Stimulated activated CD4-positive, alpha-beta T cell treated with anti-CD3 and anti-CD28 coated beads, Interleukin-12 subunit alpha, Interleukin-12 subunit beta, amount 100 ng/mL, for 24 hours (primary cell): Measurements from ENCODE around the gene FSTL5.
"Not testable (repeated sequence)": the region's sequence is repeated elsewhere in the genome, so short reads cannot be mapped to it uniquely, and the experiment has no call there.

Experiments
- DNase-seq, 2 experiments: peaks; one replicate each; pipeline ENCODE4 v3.0.0-alpha.2; 2020; ENCODE audit warnings: low read depth in 2 of 2

Gene FSTL5

GRCh38 chr4:162103908-162104307 is 59.9 kb downstream of the FSTL5 start:
- not testable (repeated sequence) for DNase-seq

DNA sequence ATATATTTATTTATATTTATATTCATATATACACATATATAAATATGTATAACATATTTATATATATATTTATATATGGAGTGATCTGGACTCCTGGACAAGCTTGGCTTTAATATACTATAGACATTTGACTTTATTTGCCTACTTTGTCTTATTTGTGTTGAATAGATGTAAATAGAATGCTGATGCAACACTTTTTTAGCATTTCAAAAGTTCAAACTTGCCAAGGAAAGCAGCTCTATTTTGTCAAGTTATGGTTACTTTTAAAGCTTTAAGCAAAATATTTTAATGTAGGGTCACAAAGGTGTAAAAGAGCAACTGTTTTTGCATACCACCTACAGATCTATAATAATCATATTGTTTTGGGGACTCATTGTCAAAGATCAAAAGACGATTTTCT is 61.1 kb downstream of the FSTL5 start:
- no peak for DNase-seq

DNA sequence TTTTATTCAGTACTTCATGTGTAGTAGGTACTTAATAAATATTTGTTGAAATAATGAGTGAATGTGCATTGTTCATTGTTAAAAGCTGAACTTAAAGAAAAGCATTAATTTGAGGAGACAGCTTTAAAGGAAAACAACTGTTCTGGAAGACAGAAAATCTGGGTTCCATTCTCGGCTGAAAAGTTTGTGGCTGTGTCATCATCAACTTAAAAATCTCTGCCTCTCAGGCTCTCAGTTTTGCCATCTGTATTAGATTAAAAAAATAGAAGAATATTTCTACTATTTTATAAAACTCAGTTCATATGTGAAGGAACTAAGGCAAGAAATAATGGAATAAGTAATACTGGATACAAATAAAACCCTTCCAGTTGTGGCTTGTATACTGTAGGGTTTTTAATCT is 62.5 kb downstream of the FSTL5 start:
- no peak for DNase-seq

- DNase-seq = no peak
Measured at GRCh38 chr4:162075726-162076125, 88.1 kb downstream of the FSTL5 start.

DNA sequence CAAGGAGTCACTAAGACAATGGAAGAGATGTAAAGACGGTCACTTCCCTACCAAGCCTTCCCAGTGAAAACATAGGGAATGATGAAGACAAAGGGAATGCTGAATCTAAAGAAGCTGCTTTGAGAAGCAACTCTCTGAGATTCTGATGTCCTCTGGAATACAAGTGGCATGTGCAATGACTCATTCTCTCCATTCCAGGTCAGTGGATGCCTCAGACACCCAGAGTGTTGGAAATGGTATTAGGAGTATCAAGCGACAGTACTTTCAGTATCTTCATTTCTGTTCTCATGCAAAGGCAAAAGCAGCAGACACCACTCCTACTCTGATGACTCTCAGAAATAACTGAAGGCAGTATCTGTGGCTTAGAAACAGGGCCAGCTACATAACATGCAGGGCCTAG is 102.6 kb downstream of the FSTL5 start:
- DNase-seq = no peak

GRCh38 chr4:162059656-162060055 is 104.1 kb downstream of the FSTL5 start:
- no peak for DNase-seq

DNA sequence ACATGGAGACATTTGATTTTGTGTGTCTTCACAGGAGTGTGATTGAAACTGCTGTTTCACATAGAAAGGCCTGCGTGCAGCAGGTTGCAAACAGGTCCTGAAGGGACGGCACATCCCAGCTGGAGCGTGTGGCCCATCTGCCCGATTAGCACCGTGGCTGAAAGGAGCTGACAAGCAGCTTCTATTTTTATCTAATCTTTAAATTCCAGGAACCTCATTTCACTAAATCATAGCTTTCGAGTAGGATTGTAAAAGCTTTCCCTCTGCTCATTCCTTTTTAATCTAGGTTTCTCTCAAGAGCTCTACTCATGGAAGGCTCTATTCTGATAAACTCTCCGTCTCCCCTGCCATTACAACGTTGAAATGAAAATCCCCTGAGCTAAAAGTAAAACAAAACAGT is 106.8 kb downstream of the FSTL5 start:
- no peak for DNase-seq

DNA sequence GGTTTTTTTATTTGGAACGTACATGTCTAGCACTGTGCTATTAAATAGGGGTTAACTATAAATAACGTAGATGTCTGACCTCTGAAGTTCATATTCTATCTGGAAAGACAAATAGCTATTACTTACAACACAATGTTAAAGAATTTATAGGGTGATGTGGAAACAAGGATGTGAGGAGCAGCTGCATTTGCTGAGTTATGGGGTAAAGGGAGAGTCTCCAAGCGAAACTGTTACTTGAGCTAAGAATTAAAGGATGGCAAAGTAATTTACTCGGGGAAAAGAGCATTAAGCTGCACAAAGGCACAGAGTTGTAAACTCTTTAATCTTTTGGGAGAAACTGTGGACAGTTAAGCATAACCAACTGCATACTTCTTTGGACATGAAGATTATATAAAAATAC is 117.7 kb downstream of the FSTL5 start:
- no peak for DNase-seq

DNA sequence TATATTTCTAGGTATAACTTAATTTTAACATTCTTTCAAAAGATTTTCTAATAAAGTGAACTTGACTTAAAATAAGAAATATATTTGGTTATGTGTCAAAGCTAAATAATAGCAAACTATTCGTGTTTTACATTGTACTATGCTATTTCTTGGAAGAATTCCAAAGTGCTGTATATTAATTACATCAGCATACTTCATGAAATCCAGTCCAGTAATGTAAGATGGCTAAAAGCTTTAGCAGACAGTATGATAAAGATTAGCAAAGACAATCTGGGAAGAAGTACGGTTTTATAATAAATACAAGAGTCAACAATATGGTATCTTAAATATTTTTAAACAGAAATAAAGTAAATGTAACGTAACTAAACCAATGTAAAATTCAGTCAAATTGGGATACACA is 125.7 kb downstream of the FSTL5 start:
- no peak for DNase-seq

DNA sequence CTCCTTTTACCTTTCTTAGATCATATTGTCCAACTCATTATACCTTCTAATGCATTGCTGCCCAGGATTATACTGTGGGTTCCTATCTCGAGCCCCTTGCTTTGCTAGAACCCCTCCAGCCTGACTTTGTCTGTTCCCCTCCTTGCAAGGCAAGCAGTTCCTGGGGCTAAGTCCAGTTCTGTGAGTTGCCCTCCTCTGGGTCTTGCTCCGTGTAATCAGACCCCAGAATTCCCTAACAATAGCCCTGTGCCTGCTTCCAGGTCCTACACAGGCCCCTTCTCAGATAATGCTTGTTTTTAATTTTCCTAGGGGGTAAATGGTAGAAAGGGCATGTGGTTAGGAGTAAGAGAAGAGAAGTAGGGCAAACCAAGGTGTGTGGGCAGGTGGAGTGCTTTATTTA is 145.9 kb downstream of the FSTL5 start:
- no peak for DNase-seq

- DNase-seq = no peak
Measured at GRCh38 chr4:162016991-162017390, 146.8 kb downstream of the FSTL5 start.

- no peak for DNase-seq
Measured at GRCh38 chr4:162016219-162016618, 147.6 kb downstream of the FSTL5 start.

DNA sequence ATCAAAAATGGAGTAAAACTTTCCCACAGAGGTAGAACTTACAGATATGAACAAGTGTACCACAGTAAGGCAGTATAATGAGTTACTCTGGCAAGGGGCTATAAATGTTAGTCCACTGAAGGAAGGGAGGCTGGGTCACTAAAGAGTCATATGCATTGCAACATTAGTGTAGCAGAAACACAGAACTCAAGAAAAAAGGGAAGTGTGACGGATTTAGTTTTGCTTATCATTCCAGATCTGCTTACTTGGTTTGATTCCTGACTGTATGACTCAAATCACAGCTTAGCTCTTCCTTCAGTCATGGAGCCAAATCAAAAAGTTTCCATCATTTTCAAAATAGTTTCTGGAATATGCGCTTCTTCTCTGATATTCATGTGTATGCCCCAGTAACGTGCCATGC is 148.7 kb downstream of the FSTL5 start:
- no peak for DNase-seq

- no peak for DNase-seq
Measured at GRCh38 chr4:162011089-162011488, 152.7 kb downstream of the FSTL5 start.

GRCh38 chr4:162010362-162010761 is 153.4 kb downstream of the FSTL5 start:
- no peak for DNase-seq

DNA sequence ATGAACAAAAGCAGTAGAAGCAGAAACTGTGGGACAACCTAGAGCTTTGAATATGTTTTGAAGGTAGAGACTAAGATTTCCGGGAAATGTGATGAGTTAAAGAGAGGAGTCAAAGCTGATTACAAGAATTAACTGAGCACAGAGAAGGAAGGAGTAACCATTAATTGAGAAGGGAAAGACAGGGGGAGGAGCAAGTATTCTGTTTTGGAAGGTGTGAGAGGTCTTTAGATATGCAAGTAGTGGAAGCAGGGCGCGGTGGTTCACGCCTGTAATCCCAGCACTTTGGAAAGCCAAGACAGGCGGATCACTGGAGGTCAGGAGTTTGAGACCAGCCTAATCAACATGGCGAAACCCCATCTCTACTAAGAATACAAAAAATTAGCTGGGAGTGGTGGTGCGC is 171.5 kb downstream of the FSTL5 start:
- DNase-seq = no peak

DNA sequence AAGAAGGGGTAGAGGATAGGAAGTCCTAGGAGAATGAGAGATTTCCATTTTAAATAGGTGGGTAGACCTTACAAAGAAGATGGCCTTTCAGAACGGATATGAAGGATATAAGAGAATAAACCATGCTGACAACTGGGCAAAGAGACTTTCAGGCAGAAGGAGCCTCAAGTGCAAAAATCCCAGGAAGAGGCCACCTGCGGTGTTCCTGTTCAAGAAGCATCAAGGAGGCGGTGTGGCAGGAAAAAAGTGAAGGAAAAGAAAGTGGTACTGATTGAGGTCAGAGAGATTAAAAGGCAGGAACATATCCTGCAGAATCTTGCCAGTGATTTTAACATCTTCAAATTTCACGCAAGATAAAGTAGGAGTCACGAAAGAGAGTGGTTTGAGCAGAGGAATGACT is 172.0 kb downstream of the FSTL5 start:
- DNase-seq = no peak

- no peak for DNase-seq
Measured at GRCh38 chr4:161990721-161991120, 173.1 kb downstream of the FSTL5 start.

- no peak for DNase-seq
Measured at GRCh38 chr4:161988946-161989345, 174.9 kb downstream of the FSTL5 start.

- DNase-seq = no peak
Measured at GRCh38 chr4:161987611-161988010, 176.2 kb downstream of the FSTL5 start.

DNA sequence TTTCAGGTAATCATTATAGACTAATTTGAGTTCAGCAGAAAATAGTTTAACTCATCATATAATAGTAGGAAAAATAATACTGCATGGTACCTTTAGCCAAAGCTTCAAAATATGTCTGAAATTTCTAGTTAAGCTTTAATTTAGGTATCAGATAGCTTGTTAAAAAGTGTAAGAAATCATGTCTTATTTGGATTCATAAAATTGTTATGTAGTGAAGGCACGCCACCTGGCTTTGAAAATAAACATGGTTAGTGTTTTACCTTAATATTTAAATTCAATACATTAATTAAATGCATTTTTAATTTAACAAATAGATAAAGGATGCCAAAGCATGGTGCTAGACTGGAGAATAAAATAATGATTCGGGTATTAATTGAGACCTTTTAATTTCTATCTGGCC is 211.4 kb downstream of the FSTL5 start:
- no peak for DNase-seq

DNA sequence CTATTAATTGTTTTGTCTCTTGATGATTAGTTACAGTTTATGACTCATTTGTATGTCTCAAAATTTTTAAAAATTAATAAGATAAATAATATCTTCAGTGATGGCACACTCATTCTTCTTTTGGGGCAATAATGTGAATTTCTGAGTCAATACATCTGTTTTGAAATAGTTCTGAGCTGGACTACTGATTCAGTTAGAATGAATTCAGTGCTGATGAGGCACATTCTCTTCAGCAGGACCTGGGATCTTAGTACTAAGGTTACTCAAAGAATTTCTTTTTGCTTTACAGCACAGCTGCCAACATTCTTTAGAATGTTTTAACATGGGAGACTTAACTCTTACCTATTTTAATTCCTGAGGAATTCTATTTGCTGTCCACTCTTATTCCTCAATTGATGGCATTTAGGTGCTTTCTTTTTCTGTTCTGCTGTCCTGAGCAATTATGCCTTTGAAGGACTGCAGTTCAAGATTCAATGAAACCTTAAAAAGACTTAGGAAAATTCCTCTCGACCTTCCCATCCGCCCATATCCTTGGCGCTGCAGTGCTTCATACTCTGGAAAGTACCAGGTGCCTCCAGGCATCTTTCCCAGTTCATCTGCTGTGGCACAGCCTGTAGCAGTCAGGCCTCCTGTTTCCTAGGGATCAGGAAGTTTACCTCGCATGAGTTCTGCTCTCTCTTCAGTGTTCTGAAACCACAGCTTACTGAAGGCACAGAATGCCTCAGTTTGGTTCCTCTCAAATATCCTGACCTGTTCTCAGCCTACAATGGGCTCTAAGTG is 213.7 kb downstream of the FSTL5 start:
- no peak for DNase-seq

DNA sequence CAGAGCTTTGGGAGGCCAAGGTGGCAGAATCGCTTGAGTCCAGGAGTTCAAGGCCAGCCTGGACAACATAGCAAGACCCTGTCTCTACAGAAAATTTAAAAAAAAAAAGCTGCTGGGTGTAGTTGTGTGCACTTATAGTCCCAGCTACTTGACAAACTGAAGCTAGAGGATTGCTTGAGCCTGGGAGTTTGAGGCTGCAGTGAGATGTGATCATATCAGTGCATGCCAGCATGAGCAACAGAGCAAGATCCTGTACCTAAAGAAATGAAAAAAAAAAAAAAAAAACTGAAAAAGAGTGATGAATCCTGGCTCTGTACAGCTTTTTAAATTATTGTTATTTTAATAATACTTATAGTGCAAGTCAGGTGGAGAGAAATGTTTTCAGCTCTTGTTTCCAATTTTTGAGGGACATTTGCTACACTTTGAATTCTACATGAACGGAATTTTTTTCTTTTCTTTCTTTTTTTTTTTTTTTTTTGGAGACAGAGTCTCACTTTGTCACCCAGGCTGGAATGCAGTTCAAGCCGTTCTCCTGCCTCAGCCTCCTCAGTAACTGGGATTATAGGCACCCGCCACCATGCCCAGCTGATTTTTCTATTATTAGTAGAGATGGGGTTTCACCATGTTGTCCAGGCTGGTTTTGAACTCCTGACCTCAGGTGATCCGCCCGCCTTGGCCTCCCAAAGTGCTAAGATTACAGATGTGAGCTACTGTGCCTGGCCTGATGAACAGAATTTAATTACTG is 215.6 kb downstream of the FSTL5 start:
- no peak for DNase-seq
